Caki2 (cell line): ENCODE results near the gene MPI. TPM values are rescaled to one million over a fixed set of nuclear protein-coding genes. Genes with fewer than 3 reads are reported as not detected.
"Not testable (repeated sequence)": the region's sequence is repeated elsewhere in the genome, so short reads cannot be mapped to it uniquely, and the experiment has no call there.

Experiments used
- DNase-seq: peaks from one replicate; pipeline ENCODE4 v3.0.0-alpha.2; 2015; ENCODE audit warnings: low read depth
- in situ Hi-C: cut with HindIII; loops from 2 replicates; pipeline ENCODE4 v1.10.0; 2016; ENCODE audit warnings: low sequenced_read_pairs, low pct_unique_long_range_greater_than_20kb, mixed read lengths
- total RNA-seq: library from RNA; depleted of rRNA; stranded (reverse); fragments of >200 nt; shearing (Covaris generic); gene quantifications from 2 replicates; pipeline ENCODE4 v1.2.3, GENCODE V29; 2014; ENCODE audit warnings: low replicate concordance

Gene MPI
- total RNA-seq, 1 experiment from 2014 or later: 117 TPM

- DNase-seq: peak; percentile 69
- in situ Hi-C loops: no loop called here
These were observed 16.8 kb downstream of the MPI start, which contains the start of gene FAM219B for GRCh38 chr15:74906450-74907162. Gene FAM219B, minus strand, starts transcription at chr15:74906851. Its CDS starts 51 bp downstream, at chr15:74906800.

DNA sequence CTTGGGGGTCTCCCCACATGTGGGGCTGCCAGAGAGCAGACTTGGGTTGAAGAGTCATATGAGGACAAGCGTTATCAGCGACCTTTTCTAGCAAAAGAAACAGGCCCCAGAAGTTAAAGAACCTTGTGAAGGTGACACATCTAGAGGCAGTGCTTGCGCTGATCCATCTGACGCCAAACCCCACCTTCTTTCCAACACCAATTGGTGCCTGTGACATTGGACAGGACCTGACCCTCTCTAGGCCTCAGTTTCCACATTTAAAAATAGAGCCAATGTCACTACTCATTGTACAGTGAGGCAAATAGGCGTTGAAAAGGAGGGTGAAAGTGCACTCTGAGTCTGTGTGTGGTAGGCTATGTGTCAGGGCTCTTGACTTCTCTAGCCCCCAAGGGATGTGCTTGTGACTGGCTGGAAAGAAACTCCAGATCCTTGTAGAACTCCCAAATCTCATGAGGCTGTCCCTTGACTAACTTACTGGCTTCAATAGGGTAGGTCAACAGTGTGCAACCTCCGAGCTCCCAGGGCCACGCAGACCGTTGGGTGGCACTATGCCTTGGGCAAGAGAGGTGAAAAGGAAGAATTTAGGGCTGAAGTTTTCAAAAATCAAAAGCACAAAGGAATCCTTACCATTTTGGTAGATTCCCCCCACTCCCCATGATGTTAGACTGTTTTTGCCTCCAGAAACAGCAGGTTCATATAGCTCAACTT is 17.5 kb downstream of the MPI start:
- no peak for DNase-seq
- in situ Hi-C loops: no loop called here

DNA sequence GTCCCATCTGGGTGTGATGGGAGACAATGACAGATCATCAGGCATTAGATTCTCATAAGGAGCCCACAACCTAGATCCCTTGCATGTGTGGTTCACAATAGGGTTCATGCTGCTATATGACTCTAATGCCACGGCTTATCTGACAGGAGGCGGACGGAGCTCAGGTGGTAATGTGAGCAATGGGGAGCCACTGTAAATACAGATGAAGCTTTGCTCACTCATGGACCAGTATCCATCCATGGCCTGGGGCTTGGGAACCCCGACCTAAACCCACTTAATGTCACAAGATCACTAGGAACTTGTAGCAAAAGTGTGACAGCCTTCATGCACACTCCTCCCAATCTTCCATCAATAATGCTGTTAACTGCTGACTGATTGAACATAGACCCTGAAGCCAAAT is 18.8 kb downstream of the MPI start:
- in situ Hi-C loops: no loop called here
- no peak for DNase-seq

DNA sequence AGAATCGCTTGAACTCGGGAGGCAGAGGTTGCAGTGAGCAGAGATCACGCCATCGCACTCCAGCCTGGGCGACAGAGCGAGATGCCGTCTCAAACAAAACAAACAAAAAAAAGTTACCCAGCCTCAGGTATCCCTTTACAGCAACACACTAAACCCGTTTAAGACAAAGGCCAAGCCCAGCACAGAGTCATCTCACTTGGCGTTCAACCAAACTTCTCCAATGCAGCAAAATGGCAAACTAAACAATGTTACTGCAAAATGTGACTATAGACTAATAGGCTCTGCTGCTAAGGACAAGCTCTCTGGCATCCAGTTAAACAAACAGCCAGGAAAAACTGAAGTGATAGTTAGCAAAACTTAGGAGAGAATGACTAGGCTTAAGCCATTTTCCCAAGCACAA is 23.2 kb downstream of the MPI start:
- in situ Hi-C loops: no loop called here
- peak; percentile 43 for DNase-seq

DNA sequence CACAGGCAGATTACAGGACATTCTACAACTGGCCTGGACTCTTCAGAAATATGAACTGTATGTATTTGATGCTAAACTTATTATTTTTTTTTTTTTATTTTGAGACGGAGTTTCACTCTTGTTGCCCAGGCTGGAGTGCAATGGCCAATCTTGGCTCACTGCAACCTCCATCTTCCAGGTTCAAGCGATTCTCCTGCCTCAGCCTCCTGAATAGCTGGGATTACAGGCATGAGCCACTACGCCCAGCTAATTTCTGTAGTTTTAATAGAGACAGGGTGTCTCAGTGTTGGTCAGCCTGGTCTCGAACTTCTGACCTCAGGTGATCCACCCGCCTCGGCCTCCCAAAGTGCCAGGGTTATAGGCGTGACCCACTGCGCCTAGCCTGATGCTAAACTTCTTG is 24.0 kb downstream of the MPI start:
- in situ Hi-C loops, DNase-seq: not testable (repeated sequence)

DNA sequence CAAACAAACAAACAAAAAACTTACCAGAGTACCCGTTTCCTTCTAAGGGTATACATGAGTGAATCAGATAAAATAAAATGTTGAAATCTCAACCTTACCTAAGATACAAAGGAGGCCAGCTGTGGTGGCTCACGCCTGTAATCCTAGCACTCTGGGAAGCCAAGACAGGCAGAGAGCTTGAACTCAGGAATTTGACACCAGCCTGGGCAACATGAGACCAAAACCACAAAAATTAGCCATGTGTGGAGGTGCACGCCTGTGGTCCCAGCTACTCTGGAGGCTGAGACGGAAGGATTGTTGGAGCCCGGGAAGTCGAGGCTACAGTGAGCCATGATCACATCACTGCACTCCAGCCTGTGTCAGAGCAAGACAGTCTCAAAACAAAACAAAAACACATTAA is 27.8 kb downstream of the MPI start:
- DNase-seq: no peak

GRCh38 chr15:74920456-74920855 is 30.6 kb downstream of the MPI start:
- no peak for DNase-seq
- in situ Hi-C loops: no loop called here

More for the DNA sequence above, 27.8 kb downstream of the MPI start:
- in situ Hi-C loops: no loop called here

DNA sequence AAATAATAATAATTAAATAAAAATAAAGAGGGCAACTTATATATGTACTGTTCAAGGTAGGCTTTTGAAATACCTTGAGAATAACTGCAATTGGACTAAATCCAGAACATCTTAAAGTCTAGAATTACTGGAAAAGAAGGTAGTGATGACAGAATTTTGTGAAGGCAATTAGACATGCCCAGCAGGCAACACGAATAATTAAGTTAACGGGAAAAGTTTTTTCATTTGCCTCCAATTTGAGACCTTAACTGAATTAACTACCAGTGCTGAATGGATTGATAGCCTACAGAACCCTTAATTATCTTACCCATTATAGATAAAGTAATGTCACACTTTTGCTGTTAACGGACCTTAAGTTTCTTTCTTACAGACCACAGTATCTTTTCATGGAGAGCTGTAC is 34.7 kb downstream of the MPI start:
- DNase-seq: no peak
- in situ Hi-C loops: no loop called here

GRCh38 chr15:74928771-74929198 is 38.9 kb downstream of the MPI start:
- no peak for DNase-seq
- in situ Hi-C loops: no loop called here

DNA sequence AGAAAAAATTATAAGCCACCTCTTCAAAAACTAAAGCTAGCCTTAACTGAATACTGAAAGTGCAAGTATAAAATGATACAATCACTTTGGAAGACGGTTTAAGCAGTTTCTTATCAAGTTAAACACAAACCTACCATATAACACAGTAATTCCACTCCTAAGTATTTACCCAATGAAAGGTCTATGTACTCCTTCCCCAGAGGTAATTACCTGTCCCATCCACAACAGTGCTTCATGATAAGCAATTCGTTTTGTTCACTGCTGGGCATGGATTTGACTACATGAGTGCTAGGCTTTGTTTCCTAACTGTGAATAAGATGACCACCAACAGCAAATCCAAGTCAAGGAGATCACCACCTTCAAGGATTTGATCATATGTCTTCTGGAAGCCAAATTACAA is 43.7 kb downstream of the MPI start:
- in situ Hi-C loops: no loop called here
- DNase-seq: no peak

DNA sequence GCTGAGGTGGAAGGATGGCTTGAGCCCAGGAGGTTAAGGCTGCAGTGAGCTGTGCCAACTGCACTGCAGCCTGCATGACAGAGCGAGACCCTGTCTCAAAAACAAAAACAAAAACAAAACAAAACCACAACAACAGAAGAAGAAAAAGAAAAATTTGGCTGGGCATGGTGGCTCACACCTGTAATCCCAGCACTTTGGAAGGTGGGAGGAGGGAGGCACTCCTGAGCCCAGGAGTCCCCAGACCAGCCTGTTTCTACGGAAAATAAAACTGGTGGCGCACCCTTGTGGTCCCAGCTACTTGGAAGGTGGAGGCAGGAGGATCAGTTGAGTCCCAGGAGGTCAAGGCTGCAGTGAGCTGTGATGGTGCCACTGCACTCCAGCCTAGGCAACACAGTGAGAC is 45.4 kb downstream of the MPI start:
- in situ Hi-C loops, DNase-seq: not testable (repeated sequence)

GRCh38 chr15:74937272-74937589 is 47.4 kb downstream of the MPI start:
- DNase-seq: no peak
- in situ Hi-C loops: no loop called here

DNA sequence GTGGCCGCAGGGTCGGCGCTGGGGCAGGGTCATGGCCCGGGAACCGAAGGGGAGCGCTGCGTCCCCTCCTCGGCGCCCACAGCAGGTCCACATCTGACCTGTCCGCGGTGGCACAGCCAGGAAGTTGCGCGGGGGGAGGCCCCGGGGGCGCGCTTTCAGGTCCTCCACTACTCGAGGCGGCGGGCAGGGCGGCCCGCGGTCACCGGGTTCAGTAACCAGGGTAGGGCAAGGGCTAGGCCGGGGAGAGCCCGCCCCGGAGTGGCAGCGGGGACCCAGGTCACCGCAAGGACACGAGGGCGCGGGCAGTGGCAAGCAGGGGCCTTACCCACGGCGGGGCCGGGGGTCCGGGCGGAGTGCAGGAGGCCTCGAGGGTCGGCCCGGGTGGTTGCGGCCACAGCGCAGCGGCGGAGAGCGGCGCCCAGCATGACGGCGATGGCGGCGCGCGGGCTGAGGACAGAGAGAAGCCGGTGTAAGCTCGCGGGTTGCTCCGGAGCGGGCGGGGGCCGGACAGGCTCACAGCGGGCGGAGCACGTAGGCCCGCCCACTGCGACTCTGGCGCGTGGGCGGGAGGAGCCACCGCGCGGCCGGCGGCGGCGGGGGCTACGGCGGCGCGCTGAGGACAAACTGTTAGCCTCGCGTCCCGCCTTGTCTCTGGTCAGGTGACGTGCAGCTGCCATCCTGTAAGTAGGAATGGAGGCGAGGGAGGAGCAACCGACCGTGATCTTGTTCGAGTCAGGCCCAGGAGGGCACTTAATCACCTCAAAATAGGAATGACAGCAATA is 47.9 kb downstream of the MPI start, which contains the start of gene COX5A:
Gene COX5A (minus strand): TSS at position 484 of the 782 bp plus-strand sequence. CDS start 59 bp downstream, at position 425.
- peak; percentile 98 for DNase-seq
- in situ Hi-C loops: no loop called here

DNA sequence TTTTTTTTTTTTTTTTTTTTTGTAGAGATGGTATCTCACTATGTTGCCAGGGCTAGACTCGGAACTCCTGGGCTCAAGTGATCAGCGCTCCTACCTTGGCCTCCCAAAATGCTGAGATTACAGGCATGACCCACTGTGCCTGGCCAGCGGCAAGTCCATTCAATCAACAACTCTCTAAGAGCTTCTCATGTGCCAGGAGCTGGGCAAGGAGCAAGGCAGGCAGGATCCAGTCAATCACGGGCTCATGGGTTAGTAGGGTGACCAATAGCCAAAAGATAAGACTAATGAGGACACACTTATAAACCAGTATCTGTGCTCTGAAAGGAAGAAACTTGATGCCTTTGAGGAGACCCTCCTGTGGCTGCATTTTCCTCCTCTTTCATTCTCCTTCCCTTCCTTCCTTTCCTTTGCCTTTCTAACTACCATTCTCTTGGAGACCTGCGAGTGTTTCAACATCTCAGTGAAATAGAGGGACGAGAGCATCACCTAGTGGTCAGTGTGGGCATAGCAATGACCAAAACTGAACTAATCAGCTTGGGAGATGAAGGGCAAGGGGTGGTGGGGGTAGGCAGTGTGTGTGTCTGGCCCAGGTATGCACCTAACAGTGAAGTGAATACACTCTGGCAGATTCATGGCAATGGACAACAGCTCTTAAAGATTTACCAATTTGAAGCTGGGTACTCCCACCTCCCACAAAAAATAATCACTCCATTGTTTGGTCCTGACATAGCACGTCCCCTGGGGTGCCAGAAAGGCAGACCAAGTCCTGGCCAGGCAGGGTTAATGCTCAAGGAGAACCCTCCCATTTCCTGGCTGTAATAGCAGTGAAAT is 60.5 kb downstream of the MPI start:
- in situ Hi-C loops: loop anchor here (25.0 kb wide), 1 partner anchor 313 kb away; no protein-coding TSS in a partner anchor

GRCh38 chr15:74951006-74951405 is 61.2 kb downstream of the MPI start:
- in situ Hi-C loops: loop anchor here (25.0 kb wide), 1 partner anchor 314 kb away; no protein-coding TSS in a partner anchor
- DNase-seq: no peak

More for the DNA sequence above, 60.5 kb downstream of the MPI start:
- peak; percentile 68 for DNase-seq
